ENCODE results near the gene SFRP4.

- TF ChIP-seq, protein P1, sequence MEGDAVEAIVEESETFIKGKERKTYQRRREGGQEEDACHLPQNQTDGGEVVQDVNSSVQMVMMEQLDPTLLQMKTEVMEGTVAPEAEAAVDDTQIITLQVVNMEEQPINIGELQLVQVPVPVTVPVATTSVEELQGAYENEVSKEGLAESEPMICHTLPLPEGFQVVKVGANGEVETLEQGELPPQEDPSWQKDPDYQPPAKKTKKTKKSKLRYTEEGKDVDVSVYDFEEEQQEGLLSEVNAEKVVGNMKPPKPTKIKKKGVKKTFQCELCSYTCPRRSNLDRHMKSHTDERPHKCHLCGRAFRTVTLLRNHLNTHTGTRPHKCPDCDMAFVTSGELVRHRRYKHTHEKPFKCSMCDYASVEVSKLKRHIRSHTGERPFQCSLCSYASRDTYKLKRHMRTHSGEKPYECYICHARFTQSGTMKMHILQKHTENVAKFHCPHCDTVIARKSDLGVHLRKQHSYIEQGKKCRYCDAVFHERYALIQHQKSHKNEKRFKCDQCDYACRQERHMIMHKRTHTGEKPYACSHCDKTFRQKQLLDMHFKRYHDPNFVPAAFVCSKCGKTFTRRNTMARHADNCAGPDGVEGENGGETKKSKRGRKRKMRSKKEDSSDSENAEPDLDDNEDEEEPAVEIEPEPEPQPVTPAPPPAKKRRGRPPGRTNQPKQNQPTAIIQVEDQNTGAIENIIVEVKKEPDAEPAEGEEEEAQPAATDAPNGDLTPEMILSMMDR (IDR thresholded peaks at IDR 0.05; ENCODE audit: low read depth, low read length) = no peak
- no peak for TF ChIP-seq EZH2phosphoT487 (IDR thresholded peaks at IDR 0.05; ENCODE audit: low read depth)
Observed at GRCh38 chr7:37964196-37964595, 47.6 kb upstream of the SFRP4 start.

Data from OCI-LY3 (cell line).